HepG2 (cell line): ENCODE measurements around the gene LRIG1. TPM values are rescaled to one million over a fixed set of nuclear protein-coding genes. Genes with fewer than 3 reads are reported as not detected.

Source experiments
- ATAC-seq: fragments of 200-7000 bp; cut with Tn5 transposase; 3 replicates; pipeline ENCODE4 v1.9.1; 2020; ENCODE audit warnings: mild to moderate bottlenecking, moderate library complexity
- BruUV-seq: library from RNA; stranded (reverse); fragments of 400-500 nt; replicated peaks from 2 replicates; lab custom pipeline; 2021; lab: Mats Ljungman, UMichigan
- CTCF ChIA-PET: fragments of 300-600 bp; formaldehyde crosslinking; extraction: SDS; loops from one replicate; lab custom pipeline; 2021; ENCODE audit warnings: low total read pairs, inconsistent platforms, low intra/inter-chr PET ratio; lab: Yijun Ruan, JAX
- POLR2A ChIA-PET: fragments of 350-600 bp; sonication (Branson Sonifier 250); formaldehyde crosslinking; loops from one replicate; lab custom pipeline; 2020; ENCODE audit warnings: antibody characterized with exemption, inconsistent platforms; lab: Yijun Ruan, JAX
- DNase-seq: peaks from one replicate; pipeline ENCODE4 v3.0.0-alpha.2; 2015; ENCODE audit warnings: low spot score
- FAIRE-seq: peaks from 3 replicates; lab custom pipeline; 2011; peaks lifted over from hg19 to GRCh38; lab: Jason Lieb, UNC
- H2AFZ ChIP-seq: one replicate; pipeline ENCODE4 v1.6.1; 2011; ENCODE audit warnings: low read length, inconsistent platforms
- H3K27ac ChIP-seq: fragments of 300-600 bp; 3 replicates; pipeline ENCODE4 v1.8.0; 2011; ENCODE audit warnings: mixed run types, mild to moderate bottlenecking, mixed read lengths, low read length, inconsistent platforms; ENCODE audit not compliant: insufficient read depth; ENCODE audit errors: extremely low read length
- H3K27me3 ChIP-seq, 2 experiments: fragments of 200-600 bp in 1 of 2; 2 replicates in 1 of 2; 3 replicates in 1 of 2; pipeline versions ENCODE4 v1.6.0 to v1.8.0; 2011; ENCODE audit warnings: low read length in 2 of 2, mild to moderate bottlenecking in 2 of 2, moderate library complexity in 2 of 2, inconsistent platforms in 1 of 2; ENCODE audit not compliant: insufficient read depth in 2 of 2, control insufficient read depth in 1 of 2
- H3K36me3 ChIP-seq, 2 experiments: fragments of 200-600 bp in 1 of 2; replicated peaks in 1 of 2; 2 replicates in 1 of 2; 3 replicates in 1 of 2; pipeline versions ENCODE4 v1.5.1 to v1.8.0; 2011; ENCODE audit warnings: low read length in 2 of 2, inconsistent platforms in 1 of 2; ENCODE audit not compliant: insufficient read depth in 2 of 2, control insufficient read depth in 1 of 2
- H3K4me1 ChIP-seq: 2 replicates; pipeline ENCODE4 v1.5.1; 2012; ENCODE audit warnings: low read length, inconsistent platforms; ENCODE audit not compliant: insufficient read depth
- H3K4me2 ChIP-seq: 2 replicates; pipeline ENCODE4 v1.6.0; 2011; ENCODE audit warnings: low read depth, low read length, inconsistent platforms
- H3K4me3 ChIP-seq, 3 experiments: fragments of 200-600 bp in 1 of 3; sonication (generic), shearing (Covaris generic) in 1 of 3; replicated peaks in 1 of 3; 2 replicates each; pipeline ENCODE4 v1.5.1; 2011 to 2016; ENCODE audit warnings: low read length in 3 of 3, inconsistent platforms in 2 of 3, low read depth in 2 of 3, mild to moderate bottlenecking in 2 of 3, control low read depth in 1 of 3, mixed read lengths in 1 of 3; ENCODE audit not compliant: insufficient read depth in 1 of 3
- H3K79me2 ChIP-seq: one replicate; pipeline ENCODE4 v1.6.1; 2011; ENCODE audit warnings: low read length, inconsistent platforms; ENCODE audit not compliant: insufficient read depth
- H3K9ac ChIP-seq: 2 replicates; pipeline ENCODE4 v1.6.0; 2011; ENCODE audit warnings: mild to moderate bottlenecking, low read depth, low read length, inconsistent platforms; ENCODE audit not compliant: insufficient read depth
- H3K9me3 ChIP-seq: 2 replicates; pipeline ENCODE4 v1.5.1; 2012; ENCODE audit warnings: mild to moderate bottlenecking, low read length
- H4K20me1 ChIP-seq: 2 replicates; pipeline ENCODE4 v1.6.0; 2011; ENCODE audit warnings: inconsistent platforms, mild to moderate bottlenecking, low read length, moderate library complexity; ENCODE audit not compliant: insufficient read depth
- DMTF1 ChIP-seq: sonication (generic); formaldehyde crosslinking; IDR thresholded peaks from 2 replicates; pipeline ENCODE4 v1.4.0; 2020; ENCODE audit warnings: mild to moderate bottlenecking, missing genetic modification reagents
- FOSL1 ChIP-seq: sonication (generic); formaldehyde crosslinking; IDR thresholded peaks from 2 replicates; pipeline ENCODE4 v1.9.0; 2021; ENCODE audit warnings: missing genetic modification reagents, borderline replicate concordance
- GTF2F1 ChIP-seq: fragments of 150-350 bp; IDR thresholded peaks from 2 replicates; pipeline ENCODE4 v1.6.1; 2014; ENCODE audit warnings: low read length
- JARID2 ChIP-seq: sonication (generic); formaldehyde crosslinking; IDR thresholded peaks from 2 replicates; pipeline ENCODE4 v1.8.1; 2023; ENCODE audit warnings: missing genetic modification reagents, inconsistent platforms; ENCODE audit not compliant: insufficient replicate concordance
- KDM2A ChIP-seq: sonication (generic); formaldehyde crosslinking; IDR thresholded peaks from 2 replicates; pipeline ENCODE4 v1.4.0; 2020; ENCODE audit warnings: low read depth, missing genetic modification reagents, borderline replicate concordance
- MYNN ChIP-seq: sonication (generic); formaldehyde crosslinking; IDR thresholded peaks from 2 replicates; pipeline ENCODE4 v1.4.0; 2020; ENCODE audit warnings: mild to moderate bottlenecking, low read depth, missing genetic modification reagents
- PHF20 ChIP-seq: sonication (generic); formaldehyde crosslinking; IDR thresholded peaks from 2 replicates; pipeline ENCODE4 v1.5.0; 2020; ENCODE audit warnings: mild to moderate bottlenecking, missing genetic modification reagents
- POGZ ChIP-seq: sonication (generic); formaldehyde crosslinking; IDR thresholded peaks from 2 replicates; pipeline ENCODE4 v1.4.0; 2020; ENCODE audit warnings: mild to moderate bottlenecking, missing genetic modification reagents
- SNAPC4 ChIP-seq: sonication (generic); formaldehyde crosslinking; IDR thresholded peaks from 2 replicates; pipeline ENCODE4 v1.4.0; 2020; ENCODE audit warnings: mild to moderate bottlenecking, missing genetic modification reagents
- ZBTB20 ChIP-seq: sonication (generic); formaldehyde crosslinking; IDR thresholded peaks from 2 replicates; pipeline ENCODE4 v1.8.1; 2023; ENCODE audit warnings: missing genetic modification reagents, low read depth, mild to moderate bottlenecking, borderline replicate concordance
- ZFP36L1 ChIP-seq: sonication (generic); formaldehyde crosslinking; IDR thresholded peaks from 2 replicates; pipeline ENCODE4 v1.8.0; 2022; ENCODE audit warnings: mild to moderate bottlenecking, missing genetic modification reagents, moderate library complexity
- ZNF263 ChIP-seq: sonication (generic); formaldehyde crosslinking; IDR thresholded peaks from 2 replicates; pipeline ENCODE4 v1.4.0; 2020; ENCODE audit warnings: missing genetic modification reagents
- ZNF678 ChIP-seq: sonication (generic); formaldehyde crosslinking; IDR thresholded peaks from 2 replicates; pipeline ENCODE4 v1.4.0; 2020; ENCODE audit warnings: mild to moderate bottlenecking, missing genetic modification reagents
- ZNF749 ChIP-seq: sonication (generic); formaldehyde crosslinking; IDR thresholded peaks from 2 replicates; pipeline ENCODE4 v1.8.0; 2022; ENCODE audit warnings: mild to moderate bottlenecking, missing genetic modification reagents, moderate library complexity, borderline replicate concordance
- WGBS: methylation state at CpG from one replicate; pipeline ENCODE4 v1.1.6; 2017; ENCODE audit warnings: low lambda C conversion rate; 5-methylcytosine and 5-hydroxymethylcytosine counted together
- in situ Hi-C: cut with HindIII; loops from 2 replicates; pipeline ENCODE4 v1.10.0; 2017; ENCODE audit warnings: low pct_unique_long_range_greater_than_20kb; ENCODE audit not compliant: extremely low pct_ligation_motif_present
- intact Hi-C: fragments of 100-400 bp; cut with micrococcal nuclease; formaldehyde crosslinking; loops from one replicate; pipeline ENCODE4 v1.10.0; 2022; ENCODE audit not compliant: unreplicated experiment
- polyA plus RNA-seq, 8 experiments: library from polyadenylated mRNA; depleted of rRNA in 3 of 8; stranded (reverse) in 7 of 8; unstranded in 1 of 8; fragments of >200 nt; fragmentation: Illumina TruSeq in 4 of 8; extraction: Trizol in 4 of 8; gene quantifications; 2 replicates each; pipeline versions ENCODE4 v1.2.1 to v1.2.3, GENCODE V29; 2011 to 2016; ENCODE audit warnings: low read depth in 4 of 8, missing spikeins in 1 of 8, mixed read lengths in 1 of 8; ENCODE audit not compliant: insufficient read depth in 1 of 8
- total RNA-seq, 5 experiments: library from RNA; depleted of rRNA; stranded (reverse); fragments of >200 nt; fragmentation: Illumina TruSeq; extraction: Trizol; gene quantifications; 2 replicates each; pipeline ENCODE4 v1.2.3, GENCODE V29; 2016; ENCODE audit warnings: low read depth in 1 of 5

The LRIG1 gene
- total and polyA plus RNA-seq, 2 of the 13 experiments (the other 11 are each of a cell fraction or from before 2014, with no cell fraction given) = 17.8 to 24.8 TPM

DNA sequence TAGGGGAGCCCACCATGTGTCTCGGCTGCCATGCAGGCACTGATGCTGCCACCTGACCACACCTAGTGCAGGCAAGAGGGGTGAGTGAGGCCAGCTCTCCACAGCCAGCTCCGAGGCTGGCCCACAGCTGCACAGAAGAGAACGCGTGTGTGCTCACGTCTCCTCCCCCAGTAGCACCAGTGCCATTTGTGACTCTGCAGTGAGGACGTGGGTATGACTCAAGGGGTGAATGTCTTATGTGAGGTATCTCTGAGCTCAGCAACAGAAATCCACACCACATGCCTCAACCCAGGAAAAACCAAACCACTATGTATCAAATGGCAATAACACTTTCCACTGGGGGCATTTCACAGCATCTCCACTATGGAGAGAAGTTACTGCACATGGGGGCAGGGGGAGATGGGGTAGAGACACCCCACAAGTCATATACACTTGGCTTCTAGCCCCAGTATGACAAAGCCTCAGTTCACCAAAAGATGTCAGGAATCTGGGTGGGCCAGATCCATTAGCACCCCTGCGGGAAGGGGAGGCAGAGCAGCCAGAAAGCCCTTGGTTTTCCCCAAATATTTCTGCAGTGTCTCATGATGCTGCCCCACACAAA, 87.6 kb downstream of the LRIG1 start:
- Histone ChIP-seq H4K20me1 (no peaks in the 10 kb centered on the region), H3K36me3 (peaks cover 29 to 59% of the 10 kb centered on the region in 2 experiments), H3K4me2 (no peak overlapping the region), H3K9me3 (no peaks in the 10 kb centered on the region), H3K4me1 (peaks cover under 1% of the 10 kb centered on the region), H3K79me2 (peaks cover 2% of the 10 kb centered on the region), H3K4me3 (no peak overlapping the region), H3K27ac (no peak overlapping the region), H2AFZ (no peak overlapping the region), H3K27me3 (no peaks in the 10 kb centered on the region), H3K9ac (no peak overlapping the region)
- no CpG with 5 or more reads among the region's 7 CpGs for WGBS
- POLR2A ChIA-PET = no interaction called here
- in situ Hi-C loops = no loop called here
- intact Hi-C loops = no loop called here
- FAIRE-seq (no peak), ATAC-seq (no peak), DNase-seq (no peak)
- TF ChIP-seq MYNN = no peak
- no peak for TF ChIP-seq DMTF1 (CRISPR knock-in tag)
- no peak for TF ChIP-seq JARID2 (CRISPR knock-in tag)
- no peak for TF ChIP-seq SNAPC4
- TF ChIP-seq PHF20 = no peak
- no peak for TF ChIP-seq KDM2A
- TF ChIP-seq ZNF263 (CRISPR knock-in tag) = no peak
- no peak for TF ChIP-seq ZNF749 (CRISPR knock-in tag)
- no peak for TF ChIP-seq FOSL1 (CRISPR knock-in tag)
- no peak for TF ChIP-seq GTF2F1
- no peak for TF ChIP-seq POGZ
- no peak for TF ChIP-seq ZBTB20 (CRISPR knock-in tag)
- no peak for TF ChIP-seq ZNF678 (CRISPR knock-in tag)
- no peak for TF ChIP-seq ZFP36L1 (CRISPR knock-in tag)
- no TSS peak for BruUV-seq
- CTCF ChIA-PET = no interaction called here
